Neuron (in vitro differentiated cells): ENCODE measurements around the gene CSTPP1.

ENCODE experiments used
- H2AFZ ChIP-seq: one replicate; pipeline ENCODE4 v1.6.1; 2013; ENCODE audit warnings: low read depth, mild to moderate bottlenecking, inconsistent platforms, low read length, moderate library complexity
- H3K27me3 ChIP-seq: one replicate; pipeline ENCODE4 v1.6.1; 2013; ENCODE audit warnings: low read length; ENCODE audit not compliant: insufficient read depth
- H3K36me3 ChIP-seq: one replicate; pipeline ENCODE4 v1.6.1; 2013; ENCODE audit warnings: low read length; ENCODE audit not compliant: insufficient read depth
- H3K4me1 ChIP-seq: one replicate; pipeline ENCODE4 v1.6.1; 2013; ENCODE audit warnings: low read length; ENCODE audit not compliant: insufficient read depth
- H3K4me3 ChIP-seq: 2 replicates; pipeline ENCODE4 v1.5.1; 2013; ENCODE audit warnings: mild to moderate bottlenecking, low read length, moderate library complexity
- H3K9me3 ChIP-seq: one replicate; pipeline ENCODE4 v1.6.1; 2013; ENCODE audit warnings: low read length

Gene CSTPP1

GRCh38 chr11:47136921-47137320 lies 200.4 kb downstream of the CSTPP1 start:
- Histone ChIP-seq H3K36me3 (peaks cover 16% of the 10 kb centered on the region), H3K27me3 (no peaks in the 10 kb centered on the region), H3K4me3 (no peak overlapping the region), H3K4me1 (peaks cover 3% of the 10 kb centered on the region), H3K9me3 (no peaks in the 10 kb centered on the region), H2AFZ (no peak overlapping the region)

GRCh38 chr11:47137476-47137875 lies 200.9 kb downstream of the CSTPP1 start:
- H3K36me3 ChIP-seq = peaks cover 16% of the 10 kb centered on the region
- H3K9me3 ChIP-seq = no peaks in the 10 kb centered on the region
- H3K4me3 ChIP-seq = no peak overlapping the region
- H2AFZ ChIP-seq = no peak overlapping the region
- H3K27me3 ChIP-seq = no peaks in the 10 kb centered on the region
- H3K4me1 ChIP-seq = peaks cover 3% of the 10 kb centered on the region

DNA sequence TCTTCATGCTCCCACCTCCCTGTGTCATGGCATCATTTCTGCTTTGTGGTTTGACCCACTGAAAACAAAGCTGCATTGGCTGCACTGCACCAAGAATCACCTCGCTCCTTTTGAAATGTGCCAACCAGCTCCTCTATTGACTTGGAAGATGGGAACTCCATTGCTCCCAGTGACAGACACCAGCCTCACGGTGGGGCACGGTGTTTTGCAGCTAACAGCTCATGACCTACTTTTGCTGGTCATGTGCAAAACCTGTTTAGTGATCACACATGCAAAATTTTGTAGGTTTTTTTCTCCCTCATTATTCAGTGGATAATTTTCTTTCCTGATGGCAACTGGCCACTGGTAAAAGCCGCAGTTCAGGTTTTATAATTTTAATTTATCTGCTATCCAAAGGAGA lies 203.3 kb downstream of the CSTPP1 start:
- Histone ChIP-seq H3K9me3 (no peaks in the 10 kb centered on the region), H2AFZ (no peak overlapping the region), H3K4me1 (no peaks in the 10 kb centered on the region), H3K36me3 (peaks cover 16% of the 10 kb centered on the region), H3K4me3 (no peak overlapping the region), H3K27me3 (no peaks in the 10 kb centered on the region)

GRCh38 chr11:47143322-47143721 lies 206.8 kb downstream of the CSTPP1 start:
- H3K4me3 ChIP-seq = no peak overlapping the region
- H3K36me3 ChIP-seq = peaks cover 11% of the 10 kb centered on the region
- no peaks in the 10 kb centered on the region for H3K27me3 ChIP-seq
- H2AFZ ChIP-seq = no peak overlapping the region
- H3K9me3 ChIP-seq = no peaks in the 10 kb centered on the region
- no peaks in the 10 kb centered on the region for H3K4me1 ChIP-seq

DNA sequence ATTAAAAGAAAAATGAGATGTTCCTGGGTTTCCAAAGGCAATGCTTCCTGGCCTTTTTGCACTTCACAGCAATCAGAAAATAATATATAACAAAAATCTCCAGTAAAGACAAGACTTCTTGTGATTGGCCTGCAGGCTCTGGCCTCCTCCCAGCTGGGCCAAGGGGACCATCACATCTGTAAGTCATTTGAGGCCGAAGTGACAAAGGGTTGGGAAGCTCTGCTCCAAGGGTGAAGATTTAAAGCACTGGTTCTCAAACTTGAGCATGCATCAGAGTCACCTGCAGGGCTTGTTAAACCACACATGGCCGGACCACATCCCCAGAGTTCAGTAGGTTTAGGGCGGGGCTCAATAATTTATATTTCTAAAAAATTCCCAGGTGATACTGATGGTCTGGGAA lies 208.0 kb downstream of the CSTPP1 start:
- peaks cover 11% of the 10 kb centered on the region for H3K36me3 ChIP-seq
- no peak overlapping the region for H2AFZ ChIP-seq
- no peak overlapping the region for H3K4me3 ChIP-seq
- H3K9me3 ChIP-seq = no peaks in the 10 kb centered on the region
- no peaks in the 10 kb centered on the region for H3K27me3 ChIP-seq
- H3K4me1 ChIP-seq = no peaks in the 10 kb centered on the region

DNA sequence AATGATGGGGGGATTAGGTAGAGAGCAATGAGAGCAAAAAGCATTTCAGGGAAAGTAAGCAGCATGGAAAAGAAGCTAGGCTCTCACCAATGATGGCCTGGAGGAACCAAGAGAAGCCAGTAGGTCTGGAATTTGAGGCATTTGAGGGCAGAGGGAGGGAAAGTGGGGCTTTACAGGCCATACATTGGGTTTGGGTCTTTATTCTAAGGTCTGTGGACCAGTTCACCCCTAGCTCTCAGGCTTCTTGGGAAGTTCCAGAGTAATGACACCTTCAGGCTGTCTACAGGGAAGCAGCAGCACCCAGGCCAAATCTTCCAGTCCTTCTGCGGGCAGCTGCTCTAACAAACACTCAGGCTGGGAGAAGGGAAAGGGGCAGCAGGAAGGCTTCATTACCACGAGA lies 210.7 kb downstream of the CSTPP1 start:
- Histone ChIP-seq H3K4me3 (no peak overlapping the region), H3K27me3 (no peaks in the 10 kb centered on the region), H3K4me1 (no peaks in the 10 kb centered on the region), H2AFZ (no peak overlapping the region), H3K36me3 (peaks cover 7% of the 10 kb centered on the region), H3K9me3 (no peaks in the 10 kb centered on the region)

DNA sequence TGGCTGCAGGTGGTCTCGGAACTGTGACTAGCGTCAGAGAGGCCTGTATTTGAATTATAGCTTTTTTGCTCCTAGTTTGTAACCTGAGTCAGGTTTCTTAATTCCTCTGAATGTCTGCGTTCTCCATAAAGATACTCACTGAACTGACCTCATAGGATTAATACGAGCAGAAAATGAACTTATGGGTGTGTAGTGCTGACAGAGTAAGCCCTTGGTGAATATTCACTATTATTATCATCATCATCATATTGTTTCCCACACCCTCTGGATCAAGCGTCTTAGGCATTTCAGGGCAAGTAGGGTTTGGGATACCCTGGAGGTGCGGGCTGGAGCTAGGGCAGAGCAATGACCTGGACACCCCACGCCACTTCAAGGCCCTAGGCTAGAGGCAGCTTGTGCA lies 211.1 kb downstream of the CSTPP1 start:
- H3K4me3 ChIP-seq = no peak overlapping the region
- no peak overlapping the region for H2AFZ ChIP-seq
- H3K36me3 ChIP-seq = peaks cover 7% of the 10 kb centered on the region
- no peaks in the 10 kb centered on the region for H3K27me3 ChIP-seq
- no peaks in the 10 kb centered on the region for H3K9me3 ChIP-seq
- H3K4me1 ChIP-seq = peaks cover 2% of the 10 kb centered on the region

GRCh38 chr11:47148270-47148669 lies 211.7 kb downstream of the CSTPP1 start:
- no peak overlapping the region for H3K4me3 ChIP-seq

DNA sequence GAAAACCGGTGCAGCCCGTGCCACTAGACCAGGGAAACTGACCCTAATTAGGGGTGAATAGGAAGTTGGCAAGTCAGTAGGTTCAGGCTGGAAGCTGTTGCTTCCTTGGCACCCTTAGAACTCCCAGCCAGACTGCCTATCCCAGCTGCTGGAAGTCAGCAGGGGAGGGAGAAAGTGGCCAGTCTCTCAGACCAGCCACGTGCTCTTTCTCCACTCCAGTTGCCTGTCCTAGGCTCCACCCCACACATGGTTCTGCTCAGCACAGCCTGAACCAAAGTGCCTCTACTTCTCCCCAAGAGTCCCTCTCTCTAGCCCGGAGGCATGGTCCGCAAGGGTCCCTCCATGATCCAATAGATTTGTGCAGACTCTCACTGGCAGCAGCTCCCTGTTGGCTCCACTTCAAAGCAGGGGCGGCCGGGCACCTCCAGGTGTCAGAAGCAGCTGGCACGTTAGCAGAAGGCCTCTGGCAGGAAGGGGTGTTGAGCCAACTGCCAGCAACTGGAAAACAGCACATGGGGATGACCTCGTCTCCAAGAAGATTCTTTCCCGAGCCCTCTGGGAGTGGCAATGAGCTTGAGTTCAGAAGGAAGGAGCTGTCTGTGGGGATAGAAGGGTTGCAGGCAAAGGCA lies 212.5 kb downstream of the CSTPP1 start:
- Histone ChIP-seq H3K9me3 (no peaks in the 10 kb centered on the region), H2AFZ (no peak overlapping the region), H3K4me1 (peaks cover 11% of the 10 kb centered on the region), H3K36me3 (peaks cover 7% of the 10 kb centered on the region), H3K27me3 (no peaks in the 10 kb centered on the region), H3K4me3 (no peak overlapping the region)

More at GRCh38 chr11:47148270-47148669, 211.7 kb downstream of the CSTPP1 start:
- no peak overlapping the region for H2AFZ ChIP-seq
- no peaks in the 10 kb centered on the region for H3K27me3 ChIP-seq
- no peaks in the 10 kb centered on the region for H3K9me3 ChIP-seq
- H3K36me3 ChIP-seq = peaks cover 7% of the 10 kb centered on the region
- H3K4me1 ChIP-seq = peaks cover 7% of the 10 kb centered on the region

- Histone ChIP-seq H3K27me3 (no peaks in the 10 kb centered on the region), H3K9me3 (no peaks in the 10 kb centered on the region), H3K36me3 (peaks cover 7% of the 10 kb centered on the region)
Observed at GRCh38 chr11:47149782-47150181, 213.2 kb downstream of the CSTPP1 start.

GRCh38 chr11:47152126-47152952 lies 215.8 kb downstream of the CSTPP1 start:
- Histone ChIP-seq H3K9me3 (no peaks in the 10 kb centered on the region), H2AFZ (no peak overlapping the region), H3K27me3 (no peaks in the 10 kb centered on the region), H3K4me1 (peaks cover 11% of the 10 kb centered on the region), H3K36me3 (peaks cover 14% of the 10 kb centered on the region), H3K4me3 (no peak overlapping the region)

More at GRCh38 chr11:47149782-47150181, 213.2 kb downstream of the CSTPP1 start:
- H2AFZ ChIP-seq = no peak overlapping the region
- peaks cover 11% of the 10 kb centered on the region for H3K4me1 ChIP-seq
- no peak overlapping the region for H3K4me3 ChIP-seq

GRCh38 chr11:47152953-47153950 lies 216.7 kb downstream of the CSTPP1 start:
- Histone ChIP-seq H3K27me3 (no peaks in the 10 kb centered on the region), H3K36me3 (peaks cover 16% of the 10 kb centered on the region), H3K4me1 (peaks cover 11% of the 10 kb centered on the region), H2AFZ (no peak overlapping the region), H3K9me3 (no peaks in the 10 kb centered on the region), H3K4me3 (no peak overlapping the region)
